Esophagus mucosa (tissue), 1 donor: ENCODE data around the gene ITGA2. TPM values are rescaled to one million over a fixed set of nuclear protein-coding genes. Genes with fewer than 3 reads are reported as not detected.
"Not testable (repeated sequence)": the region's sequence is repeated elsewhere in the genome, so short reads cannot be mapped to it uniquely, and the experiment has no call there.

Experiments used
- ATAC-seq: fragments of 200-7000 bp; cut with Tn5 transposase; one replicate; pipeline ENCODE4 v1.9.1; 2020
- total RNA-seq: library from RNA; stranded (reverse); gene quantifications from one replicate; pipeline ENCODE4 v1.2.4, GENCODE V29; 2023
- donor health status: DM: yes; HTN: yes; CAD: no.

The ITGA2 gene
- total RNA-seq, 1 donor from 2014 or later = 31.3 TPM

DNA sequence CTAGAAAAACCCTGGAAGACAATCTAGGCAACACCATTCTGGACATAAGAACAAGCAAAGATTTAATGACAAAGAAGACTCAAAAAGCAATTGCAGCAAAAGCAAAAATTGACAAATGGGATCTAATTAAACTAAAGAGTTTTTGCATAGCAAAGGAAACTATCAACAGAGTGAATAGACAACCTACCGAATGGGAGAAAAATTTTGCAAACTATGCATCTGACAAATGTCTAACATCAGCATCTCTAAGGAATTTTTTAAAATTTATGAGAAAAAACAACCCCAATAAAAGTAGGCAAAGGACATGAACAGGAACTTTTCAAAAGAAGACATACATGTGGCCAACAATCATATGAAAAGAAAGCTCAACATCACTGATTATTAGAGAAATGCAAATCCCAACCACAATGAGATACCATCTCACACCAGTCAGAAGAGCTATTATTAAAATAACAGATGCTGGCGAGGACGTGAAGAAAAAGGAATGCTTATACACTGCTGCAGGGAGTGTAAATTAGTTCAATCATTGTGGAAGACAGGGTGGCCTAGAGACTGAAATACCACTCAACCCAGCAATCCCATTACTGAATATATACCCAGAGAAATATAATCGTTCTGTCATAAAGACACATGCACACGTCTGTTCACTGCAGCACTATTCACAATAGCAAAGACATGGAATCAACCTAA is 116.6 kb downstream of the ITGA2 start:
- ATAC-seq = no peak

DNA sequence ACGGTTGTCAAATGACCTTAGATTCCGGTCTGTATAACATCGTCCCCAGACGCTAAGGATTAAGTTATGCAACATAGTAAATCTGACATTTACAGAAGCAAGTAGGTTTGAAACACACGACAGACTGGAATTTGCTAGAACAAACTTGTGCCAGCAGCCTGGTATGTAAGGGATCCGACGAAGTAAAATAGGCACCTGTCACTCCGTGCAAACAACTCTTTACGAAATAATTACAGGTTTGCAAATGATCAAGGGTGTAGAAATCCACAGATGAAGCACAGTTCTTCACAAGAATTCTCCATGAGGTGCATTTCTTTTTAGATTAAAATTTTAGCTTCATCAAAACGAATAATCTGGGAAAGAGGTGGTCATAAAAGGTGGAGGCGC is 119.9 kb downstream of the ITGA2 start:
- peak; percentile 42 for ATAC-seq

DNA sequence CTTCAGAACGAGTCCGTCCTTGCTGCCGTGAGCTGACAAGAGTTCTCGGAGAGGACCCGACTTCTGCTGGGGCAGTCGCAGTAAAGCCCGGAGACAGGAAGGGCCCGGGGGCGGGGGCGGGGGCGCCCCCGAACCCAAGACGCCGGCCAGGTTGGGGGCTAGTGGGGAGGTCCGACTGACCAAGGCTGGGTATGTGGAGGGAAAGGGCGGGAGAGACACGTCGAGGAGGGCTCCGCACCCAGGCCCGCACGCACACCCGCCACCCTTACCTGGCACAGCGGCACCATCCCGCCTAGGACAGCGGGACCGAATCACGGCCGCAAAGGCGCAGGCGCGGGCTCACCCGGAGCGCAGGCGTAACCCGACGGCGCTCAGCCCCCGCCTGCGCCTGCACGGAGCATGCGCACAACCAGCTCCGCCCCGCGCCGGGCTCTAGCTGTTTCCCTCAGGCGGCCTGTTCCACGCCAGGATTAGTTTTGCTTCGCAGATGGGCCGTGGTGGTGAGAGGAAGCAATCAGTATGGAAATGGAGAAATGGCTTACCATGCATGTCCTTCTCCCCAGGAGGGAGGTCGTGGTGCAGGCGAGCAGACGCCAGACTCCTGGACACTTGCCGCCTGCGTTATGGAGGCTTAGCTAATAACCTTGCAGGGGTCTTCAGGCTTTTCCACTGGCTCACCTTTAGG is 120.4 kb downstream of the ITGA2 start, which contains the start of gene MOCS2:
MOCS2 (minus strand) TSS at position 315 of the 685 bp plus-strand sequence. CDS start 2,583 bp downstream, outside the sequence.
- ATAC-seq = peak; percentile 100

DNA sequence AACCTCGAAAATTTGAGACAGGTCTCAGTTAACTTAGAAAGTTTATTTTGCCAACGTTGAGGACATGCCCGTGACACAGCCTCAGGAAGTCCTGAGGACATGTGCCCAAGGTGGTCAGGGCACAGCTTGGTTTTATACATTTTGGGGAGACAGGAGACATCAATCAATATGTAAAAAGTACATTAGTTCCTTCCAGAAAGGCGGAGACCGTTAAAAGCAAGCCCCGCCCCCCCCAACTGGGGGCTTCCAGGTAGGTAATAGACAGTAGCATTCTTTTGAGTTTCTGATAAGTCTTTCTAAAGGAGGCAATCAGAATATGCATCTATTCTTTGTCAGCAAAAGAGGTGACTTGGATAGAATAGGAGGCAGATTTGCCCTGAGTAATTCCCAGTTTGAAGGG is 121.0 kb downstream of the ITGA2 start:
- ATAC-seq = no peak

DNA sequence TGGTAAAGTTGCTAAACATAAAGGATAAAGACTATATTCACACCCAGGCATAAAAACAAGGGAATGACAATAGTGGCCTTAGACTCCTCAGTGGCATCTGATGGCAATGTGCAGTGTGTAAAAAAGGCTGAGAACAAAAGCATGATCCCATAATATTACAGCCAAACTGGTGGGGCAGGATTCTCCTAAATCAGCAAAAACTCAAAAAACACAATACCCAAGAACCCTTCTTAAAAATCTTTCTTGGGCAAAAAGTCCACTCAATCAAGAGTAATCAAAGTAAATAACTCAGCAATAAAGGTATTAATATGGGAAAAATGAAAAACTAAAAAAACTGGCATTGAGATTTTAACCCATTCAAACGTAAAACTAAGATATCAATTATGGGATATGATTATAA is 122.0 kb downstream of the ITGA2 start:
- no peak for ATAC-seq

- ATAC-seq = not testable (repeated sequence)
Measured at GRCh38 chr5:53112307-53112706, 123.2 kb downstream of the ITGA2 start.

GRCh38 chr5:53112909-53113308 is 123.8 kb downstream of the ITGA2 start:
- no peak for ATAC-seq

DNA sequence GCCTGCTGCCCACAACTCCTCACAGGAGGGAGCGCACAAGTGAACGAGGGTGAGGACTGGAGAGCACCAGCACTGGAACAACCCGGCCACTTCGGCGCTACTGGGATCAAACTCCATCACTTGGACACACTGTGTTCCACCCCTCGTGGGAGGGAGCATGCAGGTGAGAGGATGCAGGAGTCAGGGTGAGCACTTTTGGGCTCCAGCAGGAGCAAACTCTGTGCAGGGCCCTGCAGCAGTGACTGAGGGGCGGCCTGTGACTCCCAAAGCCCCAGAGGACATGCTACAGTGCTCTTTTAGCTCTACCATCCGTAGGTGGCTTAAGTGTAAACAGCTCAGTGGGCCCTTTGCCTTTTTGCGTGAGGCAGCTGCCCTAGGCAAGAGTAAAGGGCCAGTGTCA is 124.8 kb downstream of the ITGA2 start:
- no peak for ATAC-seq

- ATAC-seq = no peak
Measured at GRCh38 chr5:53114988-53115387, 125.8 kb downstream of the ITGA2 start.

DNA sequence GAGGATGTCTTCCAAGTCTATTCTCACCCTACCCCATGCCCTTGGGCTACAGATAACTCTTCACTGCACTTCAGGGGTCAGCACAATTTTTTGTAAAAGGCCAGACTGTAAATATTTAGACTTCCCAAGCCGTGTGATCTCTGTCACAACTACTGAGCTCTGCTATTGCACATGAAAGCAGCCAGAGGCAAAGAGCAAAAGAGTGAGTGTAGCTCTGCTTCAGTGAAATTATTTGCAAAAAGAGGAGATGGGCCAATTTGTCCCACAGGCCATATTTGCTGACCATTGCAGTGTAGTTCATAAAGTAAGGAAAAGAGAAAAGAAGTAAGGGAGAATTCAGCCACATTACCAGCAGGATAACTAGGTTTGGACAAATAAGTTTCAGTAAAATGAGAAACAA is 127.4 kb downstream of the ITGA2 start:
- ATAC-seq = no peak

GRCh38 chr5:53118879-53119278 is 129.7 kb downstream of the ITGA2 start:
- no peak for ATAC-seq

DNA sequence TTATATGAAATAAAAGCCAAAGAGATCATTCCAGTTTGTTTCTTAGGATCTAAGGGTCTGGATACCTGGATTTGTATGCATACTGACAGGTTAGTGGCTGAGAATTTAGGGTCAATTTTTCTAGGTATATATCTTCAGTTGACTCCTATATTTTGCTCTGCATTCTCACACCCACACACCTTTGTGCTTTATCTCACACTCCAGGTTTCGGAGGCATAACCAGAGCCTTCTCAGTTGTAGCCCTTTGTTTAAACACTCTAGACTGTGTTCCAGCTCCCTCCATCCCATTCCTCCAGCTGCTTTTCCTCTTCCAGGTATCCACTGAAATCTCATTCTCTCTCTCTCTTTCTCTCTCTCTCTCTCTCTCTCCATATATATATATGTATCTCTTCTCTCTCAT is 131.0 kb downstream of the ITGA2 start:
- ATAC-seq = no peak

DNA sequence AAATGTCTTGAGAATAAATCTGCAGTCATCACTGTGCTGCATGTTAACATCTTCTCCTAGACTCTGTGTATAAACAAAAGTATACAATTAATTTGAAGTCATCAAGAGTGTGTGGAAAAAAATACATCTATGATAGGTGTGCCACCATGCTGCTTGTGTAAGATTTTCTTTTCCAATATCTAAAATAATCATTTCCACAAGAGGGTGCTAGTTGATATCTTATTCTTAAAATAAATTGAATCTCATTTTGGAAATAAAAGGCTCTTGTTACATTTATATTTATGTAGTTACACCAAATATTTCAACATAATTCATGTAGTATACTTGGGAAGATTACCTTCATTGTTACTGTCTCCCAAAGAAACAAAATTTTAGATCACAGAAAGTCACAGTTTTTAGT is 134.6 kb downstream of the ITGA2 start:
- no peak for ATAC-seq

DNA sequence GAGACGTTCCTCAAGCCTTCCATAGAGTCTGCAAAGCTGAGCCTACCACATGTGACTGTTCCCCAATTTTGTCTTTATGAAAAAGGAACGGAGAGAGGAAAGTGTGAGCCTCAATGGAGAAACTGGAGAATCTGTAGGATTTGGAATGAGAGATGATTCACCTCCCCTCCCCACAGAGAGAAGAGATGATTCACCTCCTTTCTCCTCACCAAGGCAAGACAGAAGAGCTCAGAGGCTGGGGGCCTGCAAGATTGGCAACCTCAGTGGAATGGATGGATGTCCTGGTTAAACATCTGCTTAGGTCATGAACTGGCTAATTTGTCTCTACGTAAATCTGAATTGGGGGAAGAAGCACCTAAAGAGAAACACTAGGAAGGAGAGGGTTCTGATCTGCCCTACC is 137.4 kb downstream of the ITGA2 start:
- ATAC-seq = no peak

DNA sequence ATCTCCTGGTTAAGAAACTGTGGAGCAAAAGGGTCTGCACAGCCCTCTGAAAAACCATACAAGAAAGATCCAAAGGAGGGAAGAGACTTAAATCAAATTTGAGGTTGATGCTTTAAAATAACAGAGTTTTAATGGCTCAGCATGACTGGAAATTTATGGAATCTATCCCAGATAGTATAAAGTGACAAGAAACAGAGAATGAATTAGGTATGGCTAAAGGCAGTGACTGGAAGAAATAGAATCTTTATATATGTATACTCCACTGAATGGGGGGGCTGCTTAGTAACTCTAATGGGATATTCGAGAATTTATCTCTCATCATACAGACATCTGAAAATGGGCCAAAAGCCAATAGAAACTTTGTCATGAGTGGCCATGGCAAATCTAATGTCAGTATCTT is 138.0 kb downstream of the ITGA2 start:
- ATAC-seq = no peak

DNA sequence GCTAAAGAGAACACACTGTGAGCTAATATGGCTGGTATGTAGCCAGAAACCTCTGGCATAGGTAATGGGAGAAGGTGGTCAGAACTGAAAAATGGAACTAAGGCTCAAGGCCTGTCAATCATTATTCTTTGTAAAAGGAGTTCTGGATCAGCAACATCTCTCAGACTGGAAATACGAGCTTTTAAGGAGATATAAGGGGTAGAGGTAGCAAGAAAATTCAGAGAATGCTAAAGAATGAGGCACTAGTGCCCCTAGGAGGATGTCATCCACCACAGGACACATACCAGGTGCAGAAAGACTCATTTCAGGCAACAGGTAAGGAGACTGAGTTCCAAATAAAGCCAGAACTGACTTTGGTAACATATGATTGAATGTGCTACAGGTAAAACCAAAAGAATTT is 139.3 kb downstream of the ITGA2 start:
- no peak for ATAC-seq

GRCh38 chr5:53130266-53130665 is 141.1 kb downstream of the ITGA2 start:
- ATAC-seq = no peak

- no peak for ATAC-seq
Measured at GRCh38 chr5:53133020-53133419, 143.9 kb downstream of the ITGA2 start.

Other genes with a start within 250 kb of the ITGA2 start
- 5.1 TPM for gene ITGA1, start 201.4 kb upstream of the ITGA2 start, total RNA-seq
- 7.6 TPM for gene PELO, start 201.4 kb upstream of the ITGA2 start, total RNA-seq
- 21.7 TPM for gene MOCS2, start 120.4 kb downstream of the ITGA2 start, total RNA-seq